22Rv1 (cell line): Measurements from ENCODE around the gene MATCAP1.

Experiments
- ZFX ChIP-seq: fragments of 450-650 bp; IDR thresholded peaks from 2 replicates; pipeline ENCODE4 v1.6.1; 2017; ENCODE audit warnings: antibody characterized with exemption, borderline replicate concordance
- TF ChIP-seq, protein P1 (sequence below): fragments of 450-650 bp; IDR thresholded peaks from 2 replicates; pipeline ENCODE4 v1.5.1; 2017; ENCODE audit warnings: mild to moderate bottlenecking

DNA sequence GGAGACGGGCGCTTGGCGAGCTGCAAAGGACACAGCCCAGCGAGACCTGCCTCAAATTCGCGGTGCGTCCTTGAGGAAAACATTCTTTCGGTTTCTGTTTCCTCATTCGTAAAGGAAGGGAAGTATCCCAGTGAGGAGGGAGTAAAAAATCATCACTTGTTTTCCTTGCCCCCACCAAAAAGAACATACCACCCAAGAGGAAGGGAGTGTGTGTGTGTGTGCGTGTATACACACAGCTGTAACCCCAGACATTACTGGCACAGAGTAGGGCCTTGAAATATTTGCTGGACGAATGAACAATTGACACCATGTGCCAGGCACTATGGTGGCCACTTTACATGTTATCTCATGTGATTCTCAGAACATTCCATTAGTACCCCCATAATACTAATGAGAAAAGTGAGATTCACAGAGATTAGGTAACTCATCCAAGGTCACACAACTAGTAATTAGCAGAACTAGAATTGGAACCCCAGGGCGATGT lies 1.9 kb upstream of the MATCAP1 start:
- TF ChIP-seq, protein P1, sequence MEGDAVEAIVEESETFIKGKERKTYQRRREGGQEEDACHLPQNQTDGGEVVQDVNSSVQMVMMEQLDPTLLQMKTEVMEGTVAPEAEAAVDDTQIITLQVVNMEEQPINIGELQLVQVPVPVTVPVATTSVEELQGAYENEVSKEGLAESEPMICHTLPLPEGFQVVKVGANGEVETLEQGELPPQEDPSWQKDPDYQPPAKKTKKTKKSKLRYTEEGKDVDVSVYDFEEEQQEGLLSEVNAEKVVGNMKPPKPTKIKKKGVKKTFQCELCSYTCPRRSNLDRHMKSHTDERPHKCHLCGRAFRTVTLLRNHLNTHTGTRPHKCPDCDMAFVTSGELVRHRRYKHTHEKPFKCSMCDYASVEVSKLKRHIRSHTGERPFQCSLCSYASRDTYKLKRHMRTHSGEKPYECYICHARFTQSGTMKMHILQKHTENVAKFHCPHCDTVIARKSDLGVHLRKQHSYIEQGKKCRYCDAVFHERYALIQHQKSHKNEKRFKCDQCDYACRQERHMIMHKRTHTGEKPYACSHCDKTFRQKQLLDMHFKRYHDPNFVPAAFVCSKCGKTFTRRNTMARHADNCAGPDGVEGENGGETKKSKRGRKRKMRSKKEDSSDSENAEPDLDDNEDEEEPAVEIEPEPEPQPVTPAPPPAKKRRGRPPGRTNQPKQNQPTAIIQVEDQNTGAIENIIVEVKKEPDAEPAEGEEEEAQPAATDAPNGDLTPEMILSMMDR: peak; percentile 47
- no peak for TF ChIP-seq ZFX
